ENCODE data around the gene TTLL4. TPM values are rescaled to one million over a fixed set of nuclear protein-coding genes. Genes with fewer than 3 reads are reported as not detected.

The TTLL4 gene
- total and polyA plus RNA-seq, 2 donors (not counting 1 experiment from before 2014, with no cell fraction given) = 21.2 to 33.8 TPM

DNA sequence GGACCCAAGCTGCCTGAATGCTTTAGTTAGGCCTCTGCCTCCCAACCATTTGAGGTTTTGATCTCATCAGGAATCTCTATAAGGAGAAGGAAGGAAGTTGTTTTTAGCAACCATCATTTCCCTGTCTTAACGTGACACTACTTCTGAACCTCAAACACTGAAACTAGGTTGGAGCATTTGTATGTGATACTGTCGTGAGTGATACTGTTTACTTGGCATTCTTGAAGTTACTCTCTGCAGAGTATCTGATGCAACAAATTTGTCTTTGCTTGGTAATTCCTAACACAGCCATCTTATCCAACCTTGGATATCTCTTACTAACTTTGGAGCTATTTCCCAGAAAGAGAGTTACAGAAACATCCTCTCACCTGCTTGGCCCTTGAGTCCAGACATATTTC, 22.1 kb downstream of the TTLL4 start:
- H3K4me3 ChIP-seq (ENCODE audit: control extremely low read depth in 1 of 5, extremely low read depth in 1 of 5, insufficient read depth in 1 of 5, low read depth in 2 of 5, low read length in 4 of 5) = no peak overlapping the region
- Mint-ChIP-seq H3K27me3 (no peaks in the 10 kb centered on the region), H3K4me3 (no peak overlapping the region), H3K4me1 (peaks cover 13% of the 10 kb centered on the region), H3K27ac (no peak overlapping the region), H3K9me3 (ENCODE audit: insufficient read depth) (peaks cover 1% of the 10 kb centered on the region)
- no CpG with 5 or more reads among the region's 2 CpGs for WGBS (ENCODE audit: insufficient coverage)
- ChIA-PET POLR2A (interaction anchor here (0.6 kb wide), 1 partner anchor 128 kb away, joined by 6 read pairs; no protein-coding TSS in a partner anchor), CTCF (no interaction called here)
- intact Hi-C loops (cut with micrococcal nuclease) = no loop called here
- no peaks in the 10 kb centered on the region for H3K27me3 ChIP-seq (replicated peaks in 1 of 4; ENCODE audit: control extremely low read depth in 1 of 4, control insufficient read depth in 3 of 4, insufficient read depth in 4 of 4, low read length in 3 of 4)
- H4K20me1 ChIP-seq (ENCODE audit: control insufficient read depth, insufficient read depth, low read length, poor library complexity, severe bottlenecking) = peaks cover 5% of the 10 kb centered on the region
- H2AFZ ChIP-seq (ENCODE audit: insufficient read depth, low read depth, low read length, poor library complexity, severe bottlenecking) = no peak overlapping the region
- peaks cover 21% of the 10 kb centered on the region for H3K79me2 ChIP-seq (ENCODE audit: control insufficient read depth, insufficient read depth, low read length)
- TF ChIP-seq EZH2 (IDR thresholded peaks at IDR 0.05; ENCODE audit: borderline replicate concordance, insufficient read depth, low read depth, low read length, poor library complexity, severe bottlenecking) = no peak
- TF ChIP-seq CTCF (IDR thresholded peaks at IDR 0.05) = no peak
- H3K9me3 ChIP-seq (ENCODE audit: control extremely low read depth in 1 of 3, control insufficient read depth in 2 of 3, insufficient read depth in 1 of 3, low read length in 2 of 3) = peaks cover 0 to under 1% (median 0%) of the 10 kb centered on the region in 3 donors
- ATAC-seq (ENCODE audit: low read depth) (no peak), DNase-seq (no peak)
- no peak overlapping the region for H3K4me2 ChIP-seq (replicated peaks; ENCODE audit: low read depth, low read length, poor library complexity, severe bottlenecking)
- H3K27ac ChIP-seq (ENCODE audit: low read length in 2 of 2) = no peak overlapping the region
- H3K36me3 ChIP-seq (replicated peaks in 1 of 2; ENCODE audit: control extremely low read depth in 1 of 2, control insufficient read depth in 1 of 2, extremely low read depth in 1 of 2, insufficient read depth in 2 of 2, low read length in 1 of 2) = peaks cover 5 to 9% of the 10 kb centered on the region in 2 experiments
- H3K9ac ChIP-seq (ENCODE audit: low read length) = no peak overlapping the region
- H3K4me1 ChIP-seq (ENCODE audit: control insufficient read depth in 2 of 2, insufficient read depth in 2 of 2, low read length in 2 of 2) = peaks cover 4 to 6% of the 10 kb centered on the region in 2 donors

DNA sequence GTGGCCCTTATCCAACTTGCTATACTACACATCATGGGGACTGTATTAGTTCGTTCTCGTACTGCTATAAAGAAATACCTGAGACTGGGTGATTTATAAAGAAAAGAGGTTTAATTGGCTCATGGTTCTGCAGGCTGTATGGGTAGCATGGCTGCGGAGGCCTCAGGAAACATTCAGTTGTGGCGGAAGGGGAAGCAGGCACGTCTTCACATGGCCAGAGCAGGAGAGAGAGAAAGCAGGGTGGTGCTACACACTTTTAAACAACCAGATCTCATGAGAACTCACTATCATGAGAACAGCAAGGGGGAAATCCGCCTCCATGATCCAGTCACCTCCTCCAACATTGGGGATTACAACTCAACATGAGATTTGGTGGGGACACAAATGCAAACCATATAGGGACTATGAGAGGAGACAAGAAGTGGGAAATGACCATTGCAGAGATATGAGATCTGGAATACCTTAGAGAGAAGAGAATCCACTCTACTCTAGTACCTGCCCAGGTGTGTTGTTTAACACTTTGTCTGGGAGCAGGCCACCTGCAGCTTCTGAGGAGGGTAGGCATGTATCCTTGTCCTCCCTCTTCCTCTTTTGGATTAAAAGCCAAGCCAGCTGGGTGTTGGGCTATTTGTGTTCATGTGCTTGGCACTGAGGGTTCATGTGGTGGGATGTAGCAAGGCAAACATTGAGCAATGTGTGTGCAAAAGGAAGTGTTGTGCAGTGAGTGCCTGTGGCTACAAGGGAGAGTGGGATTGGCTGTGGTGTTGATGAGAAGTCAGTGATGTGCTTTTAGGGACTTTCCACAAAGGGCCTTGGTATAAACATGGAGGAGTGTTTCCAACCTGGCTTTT, 22.8 kb downstream of the TTLL4 start:
- Mint-ChIP-seq H3K4me3 (no peak overlapping the region), H3K4me1 (peaks cover 13% of the 10 kb centered on the region), H3K27me3 (no peaks in the 10 kb centered on the region), H3K9me3 (ENCODE audit: insufficient read depth) (no peaks in the 10 kb centered on the region), H3K27ac (no peak overlapping the region)
- POLR2A ChIA-PET = no interaction called here
- Histone ChIP-seq H3K4me2 (replicated peaks; ENCODE audit: low read depth, low read length, poor library complexity, severe bottlenecking) (no peak overlapping the region), H3K27ac (ENCODE audit: low read length in 2 of 2) (no peak overlapping the region), H3K36me3 (replicated peaks in 1 of 2; ENCODE audit: control extremely low read depth in 1 of 2, control insufficient read depth in 1 of 2, extremely low read depth in 1 of 2, insufficient read depth in 2 of 2, low read length in 1 of 2) (peaks cover 4 to 15% of the 10 kb centered on the region in 2 experiments), H4K20me1 (ENCODE audit: control insufficient read depth, insufficient read depth, low read length, poor library complexity, severe bottlenecking) (peaks cover 5% of the 10 kb centered on the region), H3K27me3 (replicated peaks in 1 of 4; ENCODE audit: control extremely low read depth in 1 of 4, control insufficient read depth in 3 of 4, insufficient read depth in 4 of 4, low read length in 3 of 4) (no peaks in the 10 kb centered on the region), H2AFZ (ENCODE audit: insufficient read depth, low read depth, low read length, poor library complexity, severe bottlenecking) (no peak overlapping the region), H3K4me1 (ENCODE audit: control insufficient read depth in 2 of 2, insufficient read depth in 2 of 2, low read length in 2 of 2) (peaks cover 4 to 6% of the 10 kb centered on the region in 2 donors), H3K9me3 (ENCODE audit: control extremely low read depth in 1 of 3, control insufficient read depth in 2 of 3, insufficient read depth in 1 of 3, low read length in 2 of 3) (no peaks in the 10 kb centered on the region), H3K79me2 (ENCODE audit: control insufficient read depth, insufficient read depth, low read length) (peaks cover 18% of the 10 kb centered on the region), H3K4me3 (ENCODE audit: control extremely low read depth in 1 of 5, extremely low read depth in 1 of 5, insufficient read depth in 1 of 5, low read depth in 2 of 5, low read length in 4 of 5) (no peak overlapping the region), H3K9ac (ENCODE audit: low read length) (no peak overlapping the region)
- no peak for DNase-seq
- TF ChIP-seq EZH2 (IDR thresholded peaks at IDR 0.05; ENCODE audit: borderline replicate concordance, insufficient read depth, low read depth, low read length, poor library complexity, severe bottlenecking) (no peak), CTCF (IDR thresholded peaks at IDR 0.05) (no peak)
- CTCF ChIA-PET = no interaction called here
- intact Hi-C loops (cut with micrococcal nuclease) = no loop called here
- 86% methylated on average over 1 of the region's 6 CpGs for WGBS (ENCODE audit: insufficient coverage)
- no peak for ATAC-seq (ENCODE audit: low read depth)
